GM20000 (cell line): ENCODE data around the gene PARP6.
A peak's percentile ranks its signal among the peaks of the same experiment; 100 is the strongest.

Experiments used
- DNase-seq: peaks from one replicate; pipeline ENCODE4 v3.0.0; 2012; ENCODE audit warnings: low spot score
- TF ChIP-seq, protein P1 (sequence below): IDR thresholded peaks from 2 replicates; pipeline ENCODE4 v1.5.1; 2012; ENCODE audit warnings: mild to moderate bottlenecking, control low read depth; ENCODE audit errors: extremely low read depth, missing control alignments

Gene PARP6

DNA sequence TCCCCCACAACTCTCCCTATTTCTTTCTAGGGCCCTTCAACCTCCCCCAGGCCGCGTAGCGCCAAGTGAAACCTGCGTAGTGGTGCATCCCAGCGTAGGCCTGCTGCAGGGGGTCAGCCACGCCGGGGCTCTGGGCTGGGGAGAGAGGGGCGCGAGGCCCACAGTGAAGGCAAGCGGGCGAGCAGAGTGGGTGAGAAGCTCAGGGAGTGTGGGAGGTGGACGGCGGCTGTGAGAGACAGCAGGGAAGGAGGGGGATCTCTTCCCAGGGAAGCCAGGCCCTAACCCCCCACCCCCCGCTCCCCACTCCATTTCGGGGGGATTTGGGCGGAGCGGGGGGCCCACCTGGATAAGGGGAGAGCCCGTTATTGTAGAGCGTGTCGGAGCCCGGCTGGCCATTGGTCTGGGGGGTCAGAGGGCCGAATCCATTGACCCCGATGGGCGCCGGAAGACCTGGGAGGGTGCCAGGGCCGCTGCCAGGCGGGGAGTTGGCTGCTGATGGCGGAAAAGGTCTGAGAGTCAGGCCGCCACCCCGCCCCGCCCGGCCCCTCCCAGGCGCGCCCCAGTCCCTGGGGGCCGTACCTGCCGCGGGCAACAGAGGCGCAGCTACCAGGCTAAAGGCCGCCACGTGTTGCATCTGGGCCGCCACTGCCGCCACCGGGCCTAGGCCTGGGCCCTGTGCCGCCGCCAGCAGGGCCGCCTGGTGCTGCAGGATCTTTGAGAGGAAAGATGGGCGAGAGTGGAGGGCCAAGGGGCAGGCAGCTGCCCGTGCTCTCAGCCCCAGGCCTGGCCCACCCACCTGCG lies 16.6 kb upstream of the PARP6 start:
- TF ChIP-seq, protein P1, sequence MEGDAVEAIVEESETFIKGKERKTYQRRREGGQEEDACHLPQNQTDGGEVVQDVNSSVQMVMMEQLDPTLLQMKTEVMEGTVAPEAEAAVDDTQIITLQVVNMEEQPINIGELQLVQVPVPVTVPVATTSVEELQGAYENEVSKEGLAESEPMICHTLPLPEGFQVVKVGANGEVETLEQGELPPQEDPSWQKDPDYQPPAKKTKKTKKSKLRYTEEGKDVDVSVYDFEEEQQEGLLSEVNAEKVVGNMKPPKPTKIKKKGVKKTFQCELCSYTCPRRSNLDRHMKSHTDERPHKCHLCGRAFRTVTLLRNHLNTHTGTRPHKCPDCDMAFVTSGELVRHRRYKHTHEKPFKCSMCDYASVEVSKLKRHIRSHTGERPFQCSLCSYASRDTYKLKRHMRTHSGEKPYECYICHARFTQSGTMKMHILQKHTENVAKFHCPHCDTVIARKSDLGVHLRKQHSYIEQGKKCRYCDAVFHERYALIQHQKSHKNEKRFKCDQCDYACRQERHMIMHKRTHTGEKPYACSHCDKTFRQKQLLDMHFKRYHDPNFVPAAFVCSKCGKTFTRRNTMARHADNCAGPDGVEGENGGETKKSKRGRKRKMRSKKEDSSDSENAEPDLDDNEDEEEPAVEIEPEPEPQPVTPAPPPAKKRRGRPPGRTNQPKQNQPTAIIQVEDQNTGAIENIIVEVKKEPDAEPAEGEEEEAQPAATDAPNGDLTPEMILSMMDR = no peak

DNA sequence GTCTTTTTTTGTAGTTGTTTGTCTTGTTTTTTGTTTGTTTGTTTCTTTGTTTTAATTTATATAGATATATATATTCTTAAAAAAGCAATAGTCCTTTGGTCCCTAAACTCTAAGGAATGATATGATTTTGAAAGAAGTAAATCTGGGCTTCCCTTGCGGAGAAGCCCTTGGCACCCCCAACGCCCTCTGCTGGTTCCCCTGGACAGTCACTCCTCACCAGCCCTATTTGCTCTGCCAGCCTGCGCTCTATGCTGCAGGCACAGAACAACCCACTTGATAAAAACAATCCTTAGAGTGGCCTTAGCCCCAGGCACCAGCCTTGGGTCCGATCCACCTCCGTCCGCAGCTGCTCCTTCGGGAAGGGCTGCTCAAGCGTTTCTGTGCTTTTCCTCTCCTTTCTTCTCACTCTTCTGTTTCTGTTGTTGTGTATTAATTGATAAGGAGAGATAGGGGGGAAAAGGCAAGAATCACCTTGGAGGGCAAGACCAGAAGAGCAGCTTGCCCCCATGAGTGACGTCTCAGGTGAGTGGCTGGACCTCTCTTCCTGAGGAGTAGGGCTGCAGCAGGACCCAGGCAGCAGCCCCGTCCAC lies 13.7 kb upstream of the PARP6 start:
- TF ChIP-seq, protein P1 = peak; percentile 25
- DNase-seq = no peak

More for the DNA sequence above, 16.6 kb upstream of the PARP6 start:
- DNase-seq = no peak

DNA sequence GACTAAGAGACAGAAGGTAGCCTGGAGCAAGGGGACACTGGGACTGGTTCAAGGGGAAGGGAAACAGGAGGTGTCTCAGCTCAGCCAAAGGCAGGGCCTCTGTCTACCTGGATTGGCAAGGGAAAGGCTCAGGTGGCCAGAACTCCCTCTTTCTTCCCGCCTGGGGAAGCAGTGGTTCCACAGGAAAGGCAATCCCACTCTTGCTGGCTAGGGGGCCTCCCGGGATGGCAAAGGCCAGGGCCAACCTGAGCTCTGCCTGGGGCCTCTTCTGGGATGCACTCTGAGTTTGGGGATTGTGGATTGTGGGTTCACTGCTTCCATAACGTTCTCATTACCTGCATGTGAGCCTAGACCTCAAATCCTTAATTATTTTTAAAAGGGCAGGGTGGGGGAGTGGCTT lies 13.0 kb upstream of the PARP6 start:
- no peak for DNase-seq
- TF ChIP-seq, protein P1 = no peak

DNA sequence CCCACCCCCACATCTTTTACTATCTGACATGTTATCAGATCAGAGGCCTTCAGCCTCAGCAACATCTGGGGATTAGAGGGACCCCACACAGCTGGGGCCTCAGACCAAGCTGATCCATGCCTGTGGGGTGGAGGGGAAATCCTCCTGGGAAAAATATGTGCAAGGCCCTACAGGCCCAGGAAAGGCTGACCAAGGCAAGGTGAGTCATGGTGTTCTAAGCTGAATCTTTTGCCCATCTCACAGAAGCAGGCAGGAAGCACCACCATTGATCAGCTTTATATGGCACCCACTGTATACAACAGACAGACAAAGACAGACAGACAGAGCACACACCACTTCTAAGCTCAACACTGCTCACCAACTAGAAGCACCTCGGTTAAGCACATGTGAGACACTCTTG lies 12.4 kb upstream of the PARP6 start:
- no peak for DNase-seq
- TF ChIP-seq, protein P1 = no peak

DNA sequence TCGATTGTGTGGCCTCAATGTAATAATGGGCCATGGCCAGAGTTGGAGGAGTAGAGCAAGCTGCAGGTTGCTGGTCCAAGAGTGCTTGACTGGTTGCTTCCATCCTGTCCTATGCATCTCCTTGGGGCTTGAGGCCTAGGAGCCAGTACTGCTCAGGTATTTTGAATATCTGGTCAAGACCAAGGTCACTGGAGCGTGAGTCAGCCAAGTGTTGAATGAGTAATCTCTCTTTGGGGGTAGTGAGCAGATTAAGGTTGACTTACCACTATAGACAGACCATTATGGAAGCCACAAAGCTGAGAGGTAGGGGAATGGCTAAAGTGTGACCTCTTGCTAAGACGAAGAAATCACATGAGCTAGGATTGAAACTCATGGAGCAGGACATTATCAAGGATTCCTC lies 9.4 kb upstream of the PARP6 start:
- TF ChIP-seq, protein P1 = no peak
- no peak for DNase-seq

DNA sequence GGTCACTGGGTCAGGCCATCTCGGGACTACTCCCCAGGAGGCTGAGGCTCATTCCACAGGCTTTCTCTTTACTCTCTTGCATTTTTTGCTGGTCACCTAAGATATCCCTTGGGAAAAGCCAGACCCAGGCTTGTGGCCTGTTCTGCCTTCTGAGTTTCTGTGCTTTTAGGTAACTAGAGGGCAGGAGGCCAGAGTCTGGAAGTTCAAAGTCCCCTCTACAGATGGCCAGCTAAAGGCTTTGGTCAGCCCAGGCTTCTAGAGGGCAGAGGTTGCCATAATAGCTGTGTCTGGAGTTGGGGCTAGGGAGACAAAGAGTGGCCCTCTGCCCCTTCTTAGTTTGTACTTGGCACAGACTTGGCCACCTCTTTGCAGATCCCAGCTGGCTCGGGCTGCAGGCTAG lies 8.4 kb upstream of the PARP6 start:
- TF ChIP-seq, protein P1 = no peak
- DNase-seq = no peak

DNA sequence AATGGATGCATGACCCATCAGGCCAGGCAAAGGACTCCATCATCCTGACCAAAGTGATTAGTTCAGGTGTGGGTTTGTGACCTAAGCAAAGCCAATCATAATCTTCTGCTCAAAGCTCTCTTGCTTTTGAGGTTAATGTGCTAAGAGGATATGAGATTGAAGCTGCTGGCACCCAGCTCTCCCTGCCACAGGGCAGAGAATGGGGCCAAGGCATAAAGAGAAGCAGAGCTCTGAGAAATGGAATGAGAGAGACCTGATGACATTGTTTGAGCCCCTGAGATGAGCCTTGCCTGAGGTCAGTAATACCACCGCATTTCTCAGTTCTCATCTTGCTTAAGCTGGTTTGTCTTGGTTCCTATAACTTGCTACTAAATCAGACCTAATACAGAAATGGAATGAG lies 6.4 kb upstream of the PARP6 start:
- TF ChIP-seq, protein P1 = no peak
- no peak for DNase-seq
